Right lung (tissue), 5 donors: Measurements from ENCODE around the gene REEP6. TPM values are rescaled to one million over a fixed set of nuclear protein-coding genes. Genes with fewer than 3 reads are reported as not detected.

ENCODE experiments used
- DNase-seq, 2 donors: peaks; one replicate each; pipeline ENCODE4 v3.0.0-alpha.2; 2013
- polyA plus RNA-seq, 5 donors: library from polyadenylated mRNA; unstranded; fragments of 120-200 nt; gene quantifications; one replicate each; pipeline versions ENCODE4 v1.2.1 to v1.2.3, GENCODE V29; 2013; ENCODE audit warnings: inconsistent platforms in 1 of 5, low replicate concordance in 1 of 5; ENCODE audit not compliant: insufficient read length in 5 of 5, insufficient read depth in 1 of 5

The REEP6 gene
- polyA plus RNA-seq, 5 donors = 2.4 to 6.7 (median 3.9) TPM

DNA sequence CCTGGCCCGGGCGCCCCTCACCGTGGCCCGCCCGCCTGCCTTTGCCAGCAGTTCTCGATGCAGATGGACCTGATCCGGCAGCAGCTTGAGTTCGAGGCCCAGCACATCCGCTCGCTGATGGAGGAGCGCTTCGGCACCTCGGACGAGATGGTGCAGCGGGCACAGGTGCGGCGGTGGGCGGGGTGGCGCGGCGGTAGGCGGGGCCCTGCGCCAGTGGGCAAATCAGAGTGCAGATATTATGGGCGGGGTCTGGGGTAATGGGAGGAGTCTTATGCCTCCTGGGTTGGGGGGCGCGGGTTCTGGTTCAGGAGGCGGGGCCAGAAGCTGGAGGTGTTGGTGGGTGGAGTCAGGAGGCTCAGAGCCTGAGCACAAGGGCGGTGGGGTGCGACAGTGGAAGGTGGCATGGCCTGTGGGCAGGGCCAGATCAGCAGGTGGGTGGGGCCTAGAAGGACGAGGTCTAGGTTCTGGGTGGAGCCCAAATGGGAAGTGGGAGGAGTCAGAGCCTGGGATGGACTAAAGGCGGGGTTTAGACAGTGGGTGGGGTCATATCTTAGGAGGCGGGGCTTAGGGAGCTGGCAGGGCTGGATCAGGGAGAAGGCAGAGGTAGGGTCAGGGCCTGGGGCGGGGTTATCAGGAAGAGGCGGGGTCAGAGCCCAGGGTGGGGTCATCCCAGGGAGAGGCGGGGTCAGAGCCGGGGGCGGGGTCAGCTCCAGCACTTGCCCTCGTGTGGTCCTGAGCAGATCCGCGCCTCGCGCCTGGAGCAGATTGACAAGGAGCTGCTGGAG lies 35.5 kb upstream of the REEP6 start:
- no peak for DNase-seq

DNA sequence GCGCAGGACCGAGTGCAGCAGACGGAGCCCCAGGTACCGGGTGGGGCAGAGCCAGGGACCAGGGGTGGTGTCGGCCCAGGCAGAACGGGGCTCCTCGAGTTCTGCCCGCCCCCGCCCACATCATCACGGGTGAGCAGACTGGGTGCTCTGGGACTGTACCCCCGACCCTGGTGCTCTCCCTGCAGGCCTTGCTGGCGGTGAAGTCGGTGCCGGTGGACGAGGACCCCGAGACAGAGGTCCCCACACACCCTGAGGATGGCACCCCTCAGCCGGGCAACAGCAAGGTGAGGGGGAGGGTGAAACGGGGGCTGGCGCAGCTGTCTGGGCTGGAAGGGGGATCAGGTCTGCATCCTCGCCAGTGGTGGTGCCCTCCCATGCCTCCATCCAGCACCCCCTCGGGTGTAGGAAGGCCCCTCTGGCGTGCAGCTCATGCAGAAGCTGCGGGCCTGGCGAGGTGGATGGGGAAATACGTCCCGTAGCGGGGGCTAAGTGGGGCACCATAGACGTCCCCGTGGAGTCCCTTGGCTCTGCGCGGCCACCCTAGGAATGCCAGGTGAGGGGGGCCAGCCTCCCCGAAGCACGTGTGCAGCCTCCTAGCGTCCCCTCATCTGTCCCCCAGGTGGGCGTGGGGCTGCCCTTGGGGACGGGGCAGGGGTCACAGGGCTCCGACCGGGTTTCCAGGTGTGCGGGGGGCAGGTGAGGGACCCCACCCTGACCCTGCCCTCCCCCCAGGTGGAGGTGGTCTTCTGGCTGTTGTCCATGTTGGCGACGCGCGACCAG lies 34.7 kb upstream of the REEP6 start:
- no peak for DNase-seq

DNA sequence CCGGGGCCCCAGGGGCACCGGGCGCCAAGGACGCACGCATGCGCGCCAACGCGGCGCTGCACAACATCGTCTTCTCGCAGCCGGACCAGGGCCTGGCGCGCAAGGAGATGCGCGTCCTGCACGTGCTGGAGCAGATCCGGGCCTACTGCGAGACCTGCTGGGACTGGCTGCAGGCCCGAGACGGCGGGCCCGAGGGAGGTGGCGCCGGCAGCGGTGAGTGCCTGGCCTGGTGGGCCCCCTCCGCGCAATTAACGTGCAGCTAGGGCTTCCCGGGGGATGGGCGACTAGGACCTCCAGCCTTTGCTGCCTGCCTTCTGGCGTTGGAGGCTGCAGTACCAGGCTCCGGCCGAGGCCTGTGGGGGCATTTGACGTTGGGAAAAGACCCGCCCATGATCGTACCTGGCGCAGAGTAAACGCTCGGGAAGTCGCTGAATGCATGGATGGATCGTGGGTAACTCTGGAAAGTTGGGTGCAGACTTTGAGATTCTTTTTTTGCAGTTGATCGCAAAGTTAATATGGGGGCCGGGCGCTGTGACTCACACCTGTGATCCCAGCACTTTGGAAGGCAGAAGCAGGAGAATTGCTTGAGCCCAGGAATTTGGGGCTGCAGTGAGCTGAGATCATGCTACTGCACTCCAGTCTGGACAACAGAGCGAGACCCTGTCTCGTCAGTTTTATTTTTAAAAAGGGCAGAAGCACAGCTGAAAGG lies 33.8 kb upstream of the REEP6 start:
- DNase-seq = no peak

DNA sequence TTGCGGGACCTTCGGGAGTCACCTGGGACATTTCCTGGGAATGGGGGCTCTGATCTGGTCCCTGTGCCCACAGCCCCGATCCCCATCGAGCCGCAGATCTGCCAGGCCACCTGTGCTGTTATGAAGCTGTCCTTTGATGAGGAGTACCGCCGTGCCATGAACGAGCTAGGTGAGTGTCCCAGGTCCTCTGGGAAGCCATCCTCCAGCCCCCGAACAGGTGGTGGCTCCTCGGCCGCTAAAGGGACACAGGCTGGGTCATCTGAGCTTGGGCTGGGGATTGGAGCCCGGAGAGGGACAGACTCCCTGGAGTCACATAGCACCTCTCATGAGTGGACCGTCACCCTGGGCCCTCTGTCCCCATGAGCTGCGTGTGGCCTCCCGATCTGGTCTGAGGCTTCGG lies 33.1 kb upstream of the REEP6 start:
- DNase-seq = no peak

DNA sequence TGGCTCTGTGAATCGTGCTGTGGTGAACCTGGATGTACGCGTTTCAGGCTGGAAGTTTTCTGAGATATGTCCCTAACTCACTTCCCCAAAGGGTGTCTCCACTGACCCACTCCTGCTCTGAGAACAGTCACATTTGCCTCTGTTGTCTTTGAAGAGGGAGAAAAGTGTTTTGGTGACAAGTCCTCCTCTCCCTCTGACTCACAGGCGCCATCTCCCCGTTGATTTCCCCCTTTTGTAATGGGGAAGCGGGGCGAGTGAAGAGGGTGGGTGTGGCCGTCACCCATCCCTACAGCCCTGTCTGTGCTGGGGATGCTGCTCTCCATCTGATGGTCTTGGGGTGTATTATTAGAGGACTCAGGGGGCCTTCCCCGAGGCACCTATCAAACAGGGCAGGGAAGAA lies 31.5 kb upstream of the REEP6 start:
- no peak for DNase-seq

DNA sequence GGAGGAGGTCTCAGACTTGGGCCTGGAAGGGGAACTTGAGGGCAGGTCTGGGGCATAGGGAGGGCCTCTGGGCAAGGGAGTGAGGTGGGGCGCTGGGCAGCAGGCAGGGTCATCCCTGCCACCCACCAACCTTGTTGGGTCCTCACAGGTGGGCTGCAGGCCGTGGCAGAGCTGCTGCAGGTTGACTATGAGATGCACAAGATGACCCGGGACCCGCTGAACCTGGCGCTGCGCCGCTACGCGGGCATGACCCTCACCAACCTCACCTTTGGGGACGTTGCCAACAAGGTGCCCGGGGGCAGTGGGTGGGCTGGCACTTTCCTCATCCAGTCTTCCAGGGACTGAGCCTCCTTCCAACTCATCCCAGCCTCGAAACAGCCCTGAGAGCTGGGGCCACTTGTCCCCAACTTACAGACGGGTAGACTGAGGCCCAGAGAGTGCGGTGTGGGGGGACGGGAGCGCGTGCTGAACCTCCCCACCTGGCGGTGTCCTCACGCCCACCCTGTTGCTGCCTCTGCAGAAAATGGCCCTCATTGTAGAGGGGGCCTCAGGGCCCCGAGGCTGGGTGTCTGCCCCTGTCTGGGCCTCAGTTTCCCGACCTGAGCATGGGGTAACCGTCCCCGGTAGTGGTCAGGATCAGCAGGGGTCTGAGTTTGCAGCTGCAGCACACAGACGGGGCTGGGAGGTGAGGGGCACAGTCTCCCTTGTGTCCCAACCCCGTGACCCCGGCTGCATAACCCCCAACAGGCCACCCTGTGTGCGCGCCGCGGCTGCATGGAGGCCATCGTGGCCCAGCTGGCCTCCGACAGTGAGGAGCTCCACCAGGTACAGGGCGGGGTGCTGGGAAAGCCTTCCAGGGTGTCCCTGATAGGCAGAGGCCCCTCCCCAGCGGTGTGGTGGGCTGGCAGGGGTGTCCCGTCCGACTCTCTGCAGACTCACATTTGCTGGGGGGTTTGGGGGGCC lies 30.7 kb upstream of the REEP6 start:
- no peak for DNase-seq

DNA sequence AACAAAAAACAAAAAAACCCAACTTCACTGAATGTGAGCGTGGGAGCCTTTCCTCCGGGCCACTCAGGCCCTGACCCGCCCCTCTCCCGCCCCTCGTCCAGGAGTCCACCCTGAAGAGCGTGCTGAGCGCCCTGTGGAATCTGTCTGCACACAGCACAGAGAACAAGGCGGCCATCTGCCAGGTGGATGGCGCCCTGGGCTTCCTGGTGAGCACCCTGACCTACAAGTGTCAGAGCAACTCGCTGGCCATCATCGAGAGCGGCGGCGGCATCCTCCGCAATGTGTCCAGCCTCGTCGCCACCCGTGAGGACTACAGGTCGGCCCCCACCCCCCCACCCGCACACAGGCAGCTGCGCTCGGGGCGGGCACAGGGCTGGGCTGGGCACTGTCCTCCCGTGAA lies 29.1 kb upstream of the REEP6 start:
- DNase-seq = no peak

DNA sequence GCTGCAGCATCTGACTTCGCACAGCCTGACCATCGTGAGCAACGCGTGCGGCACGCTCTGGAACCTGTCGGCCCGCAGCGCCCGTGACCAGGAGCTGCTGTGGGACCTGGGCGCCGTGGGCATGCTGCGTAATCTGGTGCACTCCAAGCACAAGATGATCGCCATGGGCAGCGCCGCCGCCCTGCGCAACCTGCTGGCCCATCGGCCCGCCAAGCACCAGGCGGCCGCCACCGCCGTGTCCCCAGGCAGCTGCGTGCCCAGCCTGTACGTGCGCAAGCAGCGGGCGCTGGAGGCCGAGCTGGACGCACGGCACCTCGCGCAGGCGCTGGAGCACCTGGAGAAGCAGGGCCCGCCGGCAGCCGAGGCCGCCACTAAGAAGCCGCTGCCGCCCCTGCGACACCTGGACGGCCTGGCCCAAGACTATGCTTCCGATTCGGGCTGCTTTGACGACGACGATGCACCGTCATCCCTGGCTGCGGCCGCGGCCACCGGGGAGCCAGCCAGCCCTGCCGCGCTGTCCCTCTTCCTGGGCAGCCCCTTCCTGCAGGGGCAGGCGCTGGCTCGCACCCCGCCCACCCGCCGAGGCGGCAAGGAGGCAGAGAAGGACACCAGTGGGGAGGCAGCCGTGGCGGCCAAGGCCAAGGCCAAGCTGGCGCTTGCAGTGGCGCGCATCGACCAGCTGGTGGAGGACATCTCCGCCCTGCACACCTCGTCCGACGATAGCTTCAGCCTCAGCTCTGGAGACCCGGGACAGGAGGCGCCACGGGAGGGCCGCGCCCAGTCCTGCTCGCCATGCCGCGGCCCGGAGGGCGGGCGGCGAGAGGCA lies 25.6 kb upstream of the REEP6 start:
- no peak for DNase-seq

DNA sequence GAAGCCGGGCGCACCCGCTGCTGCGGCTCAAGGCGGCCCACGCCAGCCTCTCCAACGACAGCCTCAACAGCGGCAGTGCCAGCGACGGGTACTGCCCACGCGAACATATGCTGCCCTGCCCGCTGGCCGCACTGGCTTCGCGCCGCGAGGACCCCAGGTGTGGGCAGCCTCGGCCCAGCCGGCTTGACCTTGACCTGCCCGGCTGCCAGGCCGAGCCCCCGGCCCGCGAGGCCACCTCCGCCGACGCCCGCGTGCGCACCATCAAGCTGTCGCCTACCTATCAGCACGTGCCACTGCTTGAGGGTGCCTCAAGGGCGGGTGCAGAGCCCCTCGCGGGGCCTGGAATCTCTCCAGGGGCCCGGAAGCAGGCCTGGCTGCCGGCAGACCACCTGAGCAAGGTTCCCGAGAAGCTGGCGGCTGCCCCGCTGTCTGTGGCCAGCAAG lies 24.9 kb upstream of the REEP6 start:
- DNase-seq = no peak

DNA sequence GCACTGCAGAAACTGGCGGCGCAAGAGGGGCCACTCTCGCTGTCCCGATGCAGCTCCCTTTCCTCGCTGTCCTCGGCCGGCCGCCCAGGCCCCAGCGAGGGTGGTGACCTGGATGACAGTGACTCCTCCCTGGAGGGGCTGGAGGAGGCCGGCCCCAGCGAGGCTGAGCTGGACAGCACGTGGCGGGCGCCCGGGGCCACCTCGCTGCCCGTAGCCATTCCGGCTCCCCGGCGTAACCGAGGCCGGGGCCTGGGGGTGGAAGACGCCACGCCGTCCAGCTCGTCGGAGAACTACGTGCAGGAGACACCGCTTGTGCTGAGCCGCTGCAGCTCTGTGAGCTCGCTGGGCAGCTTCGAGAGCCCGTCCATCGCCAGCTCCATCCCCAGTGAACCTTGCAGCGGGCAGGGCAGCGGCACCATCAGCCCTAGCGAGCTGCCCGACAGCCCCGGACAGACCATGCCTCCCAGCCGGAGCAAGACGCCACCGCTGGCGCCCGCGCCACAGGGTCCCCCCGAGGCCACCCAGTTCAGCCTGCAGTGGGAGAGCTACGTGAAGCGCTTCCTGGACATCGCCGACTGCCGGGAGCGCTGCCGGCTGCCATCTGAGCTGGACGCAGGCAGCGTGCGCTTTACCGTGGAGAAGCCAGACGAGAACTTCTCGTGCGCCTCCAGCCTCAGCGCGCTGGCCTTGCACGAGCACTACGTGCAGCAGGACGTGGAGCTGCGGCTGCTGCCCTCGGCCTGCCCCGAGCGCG lies 24.3 kb upstream of the REEP6 start:
- no peak for DNase-seq

DNA sequence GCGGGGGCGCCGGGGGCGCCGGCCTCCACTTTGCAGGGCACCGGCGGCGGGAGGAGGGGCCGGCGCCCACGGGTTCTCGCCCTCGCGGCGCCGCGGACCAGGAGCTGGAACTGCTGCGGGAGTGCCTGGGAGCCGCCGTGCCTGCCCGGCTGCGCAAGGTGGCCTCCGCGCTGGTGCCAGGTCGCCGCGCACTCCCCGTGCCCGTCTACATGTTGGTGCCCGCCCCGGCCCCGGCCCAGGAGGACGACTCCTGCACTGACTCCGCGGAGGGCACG lies 23.8 kb upstream of the REEP6 start:
- no peak for DNase-seq

DNA sequence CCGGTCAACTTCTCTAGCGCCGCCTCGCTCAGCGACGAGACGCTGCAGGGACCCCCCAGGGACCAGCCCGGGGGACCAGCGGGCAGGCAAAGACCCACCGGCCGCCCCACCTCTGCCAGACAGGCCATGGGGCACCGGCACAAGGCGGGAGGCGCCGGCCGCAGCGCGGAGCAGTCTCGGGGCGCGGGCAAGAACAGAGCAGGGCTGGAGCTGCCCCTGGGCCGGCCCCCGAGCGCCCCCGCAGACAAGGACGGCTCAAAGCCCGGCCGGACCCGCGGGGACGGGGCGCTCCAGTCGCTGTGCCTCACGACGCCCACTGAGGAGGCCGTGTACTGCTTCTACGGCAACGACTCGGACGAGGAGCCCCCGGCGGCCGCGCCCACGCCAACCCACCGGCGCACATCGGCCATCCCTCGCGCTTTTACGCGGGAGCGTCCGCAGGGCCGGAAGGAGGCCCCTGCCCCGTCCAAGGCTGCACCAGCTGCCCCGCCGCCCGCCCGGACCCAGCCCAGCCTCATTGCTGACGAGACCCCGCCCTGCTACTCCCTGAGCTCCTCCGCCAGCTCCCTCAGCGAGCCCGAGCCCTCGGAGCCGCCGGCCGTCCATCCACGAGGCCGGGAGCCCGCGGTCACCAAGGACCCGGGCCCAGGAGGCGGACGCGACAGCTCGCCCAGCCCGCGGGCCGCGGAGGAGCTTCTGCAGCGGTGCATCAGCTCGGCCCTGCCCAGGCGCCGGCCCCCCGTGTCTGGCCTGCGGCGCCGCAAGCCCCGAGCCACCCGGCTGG lies 23.3 kb upstream of the REEP6 start:
- no peak for DNase-seq

DNA sequence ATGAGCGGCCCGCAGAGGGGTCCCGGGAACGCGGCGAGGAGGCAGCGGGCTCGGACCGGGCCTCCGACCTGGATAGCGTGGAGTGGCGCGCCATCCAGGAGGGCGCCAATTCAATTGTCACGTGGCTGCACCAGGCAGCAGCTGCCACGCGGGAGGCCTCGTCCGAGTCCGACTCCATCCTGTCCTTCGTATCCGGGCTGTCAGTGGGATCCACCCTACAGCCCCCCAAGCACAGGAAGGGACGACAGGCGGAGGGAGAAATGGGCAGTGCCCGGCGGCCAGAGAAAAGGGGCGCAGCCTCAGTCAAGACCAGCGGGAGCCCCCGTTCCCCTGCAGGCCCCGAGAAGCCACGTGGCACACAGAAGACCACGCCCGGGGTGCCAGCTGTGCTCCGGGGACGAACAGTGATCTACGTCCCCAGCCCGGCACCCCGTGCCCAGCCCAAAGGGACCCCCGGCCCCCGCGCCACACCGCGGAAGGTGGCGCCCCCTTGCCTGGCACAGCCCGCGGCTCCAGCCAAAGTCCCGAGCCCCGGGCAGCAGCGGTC lies 22.6 kb upstream of the REEP6 start:
- no peak for DNase-seq

DNA sequence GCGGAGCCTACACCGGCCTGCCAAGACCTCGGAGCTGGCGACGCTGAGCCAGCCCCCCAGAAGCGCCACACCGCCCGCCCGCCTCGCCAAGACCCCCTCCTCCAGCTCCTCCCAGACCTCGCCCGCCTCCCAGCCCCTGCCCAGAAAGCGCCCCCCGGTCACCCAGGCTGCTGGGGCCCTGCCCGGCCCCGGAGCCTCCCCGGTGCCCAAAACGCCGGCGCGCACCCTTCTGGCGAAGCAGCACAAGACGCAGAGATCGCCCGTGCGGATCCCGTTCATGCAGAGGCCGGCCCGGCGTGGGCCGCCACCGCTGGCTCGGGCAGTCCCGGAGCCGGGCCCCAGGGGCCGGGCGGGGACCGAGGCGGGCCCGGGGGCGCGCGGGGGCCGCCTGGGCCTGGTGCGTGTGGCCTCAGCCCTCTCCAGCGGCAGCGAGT lies 22.1 kb upstream of the REEP6 start:
- DNase-seq = no peak

DNA sequence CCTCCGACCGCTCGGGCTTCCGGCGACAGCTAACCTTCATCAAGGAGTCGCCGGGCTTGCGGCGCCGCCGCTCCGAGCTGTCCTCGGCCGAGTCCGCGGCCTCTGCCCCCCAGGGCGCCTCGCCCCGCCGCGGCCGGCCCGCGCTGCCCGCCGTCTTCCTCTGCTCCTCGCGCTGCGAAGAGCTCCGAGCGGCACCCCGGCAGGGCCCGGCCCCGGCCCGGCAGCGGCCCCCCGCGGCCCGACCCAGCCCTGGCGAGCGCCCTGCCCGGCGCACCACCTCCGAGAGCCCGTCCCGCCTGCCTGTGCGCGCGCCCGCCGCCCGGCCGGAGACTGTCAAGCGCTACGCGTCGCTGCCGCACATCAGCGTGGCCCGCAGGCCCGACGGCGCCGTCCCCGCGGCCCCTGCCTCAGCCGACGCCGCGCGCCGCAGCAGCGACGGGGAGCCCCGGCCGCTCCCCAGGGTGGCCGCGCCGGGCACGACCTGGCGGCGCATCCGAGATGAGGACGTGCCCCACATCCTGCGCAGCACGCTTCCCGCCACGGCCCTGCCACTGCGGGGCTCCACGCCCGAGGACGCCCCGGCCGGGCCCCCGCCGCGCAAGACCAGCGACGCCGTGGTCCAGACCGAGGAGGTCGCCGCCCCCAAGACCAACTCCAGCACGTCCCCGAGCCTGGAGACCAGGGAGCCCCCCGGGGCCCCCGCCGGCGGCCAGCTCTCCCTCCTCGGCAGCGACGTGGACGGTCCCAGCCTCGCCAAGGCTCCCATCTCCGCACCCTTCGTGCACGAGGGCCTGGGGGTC lies 21.5 kb upstream of the REEP6 start:
- no peak for DNase-seq

DNA sequence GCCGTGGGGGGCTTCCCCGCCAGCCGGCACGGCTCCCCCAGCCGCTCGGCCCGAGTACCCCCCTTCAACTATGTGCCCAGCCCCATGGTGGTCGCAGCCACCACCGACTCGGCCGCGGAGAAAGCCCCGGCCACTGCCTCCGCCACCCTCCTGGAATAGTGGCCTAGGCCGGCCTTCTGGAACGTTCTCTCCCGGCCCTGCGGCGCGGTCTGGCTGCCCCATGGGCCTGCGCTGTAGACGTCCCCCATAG lies 21.0 kb upstream of the REEP6 start:
- DNase-seq = no peak

DNA sequence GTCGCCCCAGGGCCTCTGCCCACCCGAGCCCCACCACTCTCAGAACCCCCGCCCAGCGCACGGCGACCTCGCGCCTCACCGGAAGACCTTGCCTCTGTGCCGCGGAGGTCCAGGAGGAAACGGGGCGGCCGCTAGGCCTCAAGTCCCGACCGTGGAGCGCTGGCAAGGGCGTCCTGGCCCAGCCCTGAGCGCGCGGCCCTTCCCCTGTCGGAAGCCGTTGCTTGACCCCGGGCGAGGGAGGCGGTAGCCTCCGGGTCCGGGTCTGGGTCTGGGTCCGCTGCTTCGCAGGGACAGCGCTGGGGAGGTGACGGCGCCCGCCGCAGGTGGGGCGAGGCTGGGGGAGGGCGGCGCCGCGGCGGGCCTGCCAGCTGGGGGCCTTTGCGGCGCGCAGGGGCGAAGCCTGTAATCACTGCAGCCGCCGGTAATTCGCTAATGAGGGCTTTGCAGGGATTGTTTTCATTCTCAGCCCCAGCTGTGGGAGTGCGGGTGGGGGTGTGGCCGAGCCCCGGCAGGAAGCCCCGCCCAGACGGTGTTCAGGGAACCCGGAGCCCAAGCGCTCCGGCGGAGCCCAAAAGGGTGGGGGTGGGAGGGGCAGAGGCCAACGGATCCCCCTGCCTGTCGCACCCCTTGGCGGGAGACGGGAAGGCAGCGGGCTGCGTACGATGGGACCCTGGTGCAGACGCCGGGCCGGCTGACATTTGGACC lies 20.5 kb upstream of the REEP6 start:
- DNase-seq = no peak
